Fibroblast of mammary gland (primary cell): ENCODE data around the gene BEST1.

ENCODE experiments used
- DNase-seq: peaks from one replicate; pipeline ENCODE4 v3.0.0-alpha.2; 2010; ENCODE audit warnings: low read depth
- H3K4me3 ChIP-seq: 2 replicates; pipeline ENCODE4 v1.5.1; 2011; ENCODE audit warnings: low read depth, mild to moderate bottlenecking, low read length, moderate library complexity; ENCODE audit not compliant: control insufficient read depth
- CTCF ChIP-seq: conservative IDR thresholded peaks from 2 replicates; pipeline ENCODE4 v1.5.1; 2011; ENCODE audit warnings: low read depth, low read length, inconsistent platforms; ENCODE audit not compliant: control insufficient read depth, insufficient read depth

The BEST1 gene

GRCh38 chr11:61911128-61911700 is 38.9 kb upstream of the BEST1 start:
- no peak for DNase-seq
- no peak for TF ChIP-seq CTCF
- H3K4me3 ChIP-seq = no peak overlapping the region

GRCh38 chr11:61911701-61912529 is 38.2 kb upstream of the BEST1 start:
- no peak overlapping the region for H3K4me3 ChIP-seq
- DNase-seq = no peak
- no peak for TF ChIP-seq CTCF

GRCh38 chr11:61912530-61912898 is 37.6 kb upstream of the BEST1 start:
- no peak overlapping the region for H3K4me3 ChIP-seq
- DNase-seq = no peak
- no peak for TF ChIP-seq CTCF

GRCh38 chr11:61912991-61913698 is 37.0 kb upstream of the BEST1 start:
- no peak for DNase-seq
- TF ChIP-seq CTCF = no peak
- no peak overlapping the region for H3K4me3 ChIP-seq

- TF ChIP-seq CTCF = no peak
- H3K4me3 ChIP-seq = no peak overlapping the region
- DNase-seq = no peak
These were observed 36.3 kb upstream of the BEST1 start for GRCh38 chr11:61913699-61914395.

- H3K4me3 ChIP-seq = no peak overlapping the region
- no peak for DNase-seq
- TF ChIP-seq CTCF = no peak
These were observed 35.5 kb upstream of the BEST1 start for GRCh38 chr11:61914471-61915171.
